Activated naive CD4-positive, alpha-beta T cell treated with anti-CD3 and anti-CD28 coated beads, Interleukin-2, amount 50 U/mL, for 72 hours (primary cell): ENCODE results near the gene PVR. TPM values are rescaled to one million over a fixed set of nuclear protein-coding genes. Genes with fewer than 3 reads are reported as not detected.

Source experiments
- total RNA-seq, 2 donors: library from RNA; stranded (reverse); gene quantifications; one replicate each; pipeline ENCODE4 v1.2.3, GENCODE V29; 2022

PVR gene
- total RNA-seq, 2 donors from 2014 or later, result 18.2 to 23.4 TPM

Other genes starting within 250 kb of the PVR start
- gene ZNF285, start 242.3 kb upstream of the PVR start, total RNA-seq, result 1 to 10 TPM; 2.0 to 2.4 TPM
- 1 to 10 TPM in 1 of 2 donors, under 1 TPM in 1; 0.09 to 1.2 TPM for gene ZNF229, start 195.4 kb upstream of the PVR start, total RNA-seq
- gene ZNF180, start 143.4 kb upstream of the PVR start, total RNA-seq, result 1 to 10 TPM; 8.2 to 9.6 TPM
- gene CEACAM20, start 114.2 kb upstream of the PVR start, total RNA-seq, result not detected
- gene IGSF23, start 30.3 kb upstream of the PVR start, total RNA-seq, result not detected
- gene CEACAM19, start 27.6 kb downstream of the PVR start, total RNA-seq, result 1 to 10 TPM; 2.2 to 2.5 TPM
- gene CEACAM16, start 55.2 kb downstream of the PVR start, total RNA-seq, result not detected
- 100 to 1,000 TPM in 1 of 2 donors, 10 to 100 TPM in 1; 83.8 to 124 TPM for gene BCL3, start 104.8 kb downstream of the PVR start, total RNA-seq
- gene CBLC, start 134.0 kb downstream of the PVR start, total RNA-seq, result not detected
- gene BCAM, start 165.2 kb downstream of the PVR start, total RNA-seq, result under 1 TPM in 1 of 2 donors, not detected in 1; 0.31 TPM
- gene NECTIN2, start 202.4 kb downstream of the PVR start, total RNA-seq, result under 1 TPM; 0.89 to 0.98 TPM
- 100 to 1,000 TPM in 1 of 2 donors, 10 to 100 TPM in 1; 38.2 to 120 TPM for gene TOMM40, start 247.3 kb downstream of the PVR start, total RNA-seq